ACHN (cell line): ENCODE measurements around the gene MCAM.
A peak's percentile ranks its signal among the peaks of the same experiment; 100 is the strongest.

Experiments used
- DNase-seq: peaks from one replicate; pipeline ENCODE4 v3.0.0-alpha.2; 2015
- in situ Hi-C: cut with HindIII; loops from 2 replicates; pipeline ENCODE4 v1.10.0; 2017; ENCODE audit warnings: low sequenced_read_pairs, low pct_ligation_motif_present, low pct_unique_long_range_greater_than_20kb

Gene MCAM

GRCh38 chr11:119316729-119317591 is at the start of gene MCAM:
MCAM (minus strand) TSS chr11:119317130; CDS start chr11:119317101, 29 bp downstream.
- peak; percentile 39 for DNase-seq
- in situ Hi-C loops: no loop called here

- DNase-seq: no peak
- in situ Hi-C loops: no loop called here
Measured at GRCh38 chr11:119365071-119365591, 48.2 kb upstream of the MCAM start.

- peak; percentile 48 for DNase-seq
- in situ Hi-C loops: no loop called here
Measured at GRCh38 chr11:119363851-119364590, 47.1 kb upstream of the MCAM start.

- no peak for DNase-seq
- in situ Hi-C loops: no loop called here
Measured at GRCh38 chr11:119363081-119363850, 46.3 kb upstream of the MCAM start.

- in situ Hi-C loops: no loop called here
- DNase-seq: no peak
Measured at GRCh38 chr11:119362741-119363080, 45.8 kb upstream of the MCAM start.

- DNase-seq: no peak
- in situ Hi-C loops: no loop called here
Measured at GRCh38 chr11:119361941-119362725, 45.2 kb upstream of the MCAM start.

GRCh38 chr11:119361056-119361787 is 44.3 kb upstream of the MCAM start:
- DNase-seq: peak; percentile 72
- in situ Hi-C loops: no loop called here

GRCh38 chr11:119359365-119360214 is 42.7 kb upstream of the MCAM start:
- in situ Hi-C loops: no loop called here
- DNase-seq: no peak

GRCh38 chr11:119357074-119357473 is 40.1 kb upstream of the MCAM start:
- in situ Hi-C loops: no loop called here
- no peak for DNase-seq

GRCh38 chr11:119356349-119357031 is 39.6 kb upstream of the MCAM start:
- in situ Hi-C loops: no loop called here
- DNase-seq: peak; percentile 77

- in situ Hi-C loops: no loop called here
- DNase-seq: no peak
Measured at GRCh38 chr11:119355091-119355843, 38.3 kb upstream of the MCAM start.

- DNase-seq: no peak
- in situ Hi-C loops: no loop called here
Measured at GRCh38 chr11:119352857-119353260, 35.9 kb upstream of the MCAM start.

GRCh38 chr11:119351232-119351631 is 34.3 kb upstream of the MCAM start:
- no peak for DNase-seq
- in situ Hi-C loops: no loop called here

GRCh38 chr11:119350302-119350701 is 33.4 kb upstream of the MCAM start:
- in situ Hi-C loops: no loop called here
- no peak for DNase-seq

GRCh38 chr11:119347940-119348605 is 31.1 kb upstream of the MCAM start:
- in situ Hi-C loops: no loop called here
- DNase-seq: no peak
